A549 treated with AZD9567 at 1 μM for 4 hours (cell line): ENCODE results near the gene ACSM2B. TPM values are rescaled to one million over a fixed set of nuclear protein-coding genes. Genes with fewer than 3 reads are reported as not detected.

ENCODE experiments used
- total RNA-seq: library from RNA; stranded (reverse); fragments of 200-300 nt; extraction: Qiagen RNA extraction; gene quantifications from 5 replicates; pipeline ENCODE4 v1.2.3, GENCODE V29; 2022; ENCODE audit not compliant: insufficient read depth

The ACSM2B gene, protein sequence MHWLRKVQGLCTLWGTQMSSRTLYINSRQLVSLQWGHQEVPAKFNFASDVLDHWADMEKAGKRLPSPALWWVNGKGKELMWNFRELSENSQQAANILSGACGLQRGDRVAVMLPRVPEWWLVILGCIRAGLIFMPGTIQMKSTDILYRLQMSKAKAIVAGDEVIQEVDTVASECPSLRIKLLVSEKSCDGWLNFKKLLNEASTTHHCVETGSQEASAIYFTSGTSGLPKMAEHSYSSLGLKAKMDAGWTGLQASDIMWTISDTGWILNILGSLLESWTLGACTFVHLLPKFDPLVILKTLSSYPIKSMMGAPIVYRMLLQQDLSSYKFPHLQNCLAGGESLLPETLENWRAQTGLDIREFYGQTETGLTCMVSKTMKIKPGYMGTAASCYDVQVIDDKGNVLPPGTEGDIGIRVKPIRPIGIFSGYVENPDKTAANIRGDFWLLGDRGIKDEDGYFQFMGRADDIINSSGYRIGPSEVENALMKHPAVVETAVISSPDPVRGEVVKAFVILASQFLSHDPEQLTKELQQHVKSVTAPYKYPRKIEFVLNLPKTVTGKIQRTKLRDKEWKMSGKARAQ
- total RNA-seq, result not detected in 5 replicates

GRCh38 chr16:20576145-20576544, at the start of gene ACSM2B:
ACSM2B (minus strand) TSS chr16:20576367; CDS start chr16:20564845, 11,522 bp downstream.

Other genes with a start within 250 kb of the ACSM2B start
- gene GP2, start 248.9 kb downstream of the ACSM2B start, total RNA-seq, result not detected in 5 replicates
- not detected in 5 replicates for gene UMOD, start 223.7 kb downstream of the ACSM2B start, total RNA-seq
- gene PDILT, start 171.6 kb downstream of the ACSM2B start, total RNA-seq, result not detected in 5 replicates
- gene ACSM5, start 166.8 kb downstream of the ACSM2B start, total RNA-seq, result not detected in 5 replicates
- not detected in 5 replicates for gene ACSM2A, start 124.8 kb downstream of the ACSM2B start, total RNA-seq
- not detected in 5 replicates for gene ACSM1, start 121.3 kb upstream of the ACSM2B start, total RNA-seq
- 20.3 to 37.0 TPM (median 22.6 TPM) in 5 replicates for gene THUMPD1, start 165.5 kb upstream of the ACSM2B start, total RNA-seq
- gene ACSM3, start 187.6 kb upstream of the ACSM2B start, total RNA-seq, result 3.5 to 5.6 TPM (median 4.4 TPM) in 5 replicates
- 6.8 to 15.4 TPM (median 14.0 TPM) in 5 replicates for gene ERI2, start 230.1 kb upstream of the ACSM2B start, total RNA-seq
- 3.9 to 9.2 TPM (median 4.4 TPM) in 5 replicates for gene REXO5, start 230.2 kb upstream of the ACSM2B start, total RNA-seq